MCF 10A (cell line): ENCODE measurements around the gene MEF2A. TPM values are rescaled to one million over a fixed set of nuclear protein-coding genes. Genes with fewer than 3 reads are reported as not detected.
A peak's percentile ranks its signal among the peaks of the same experiment; 100 is the strongest.

Experiments
- BruUV-seq: library from RNA; stranded (reverse); fragments of 400-500 nt; replicated peaks from 2 replicates; lab custom pipeline; 2021; lab: Mats Ljungman, UMichigan
- CTCF ChIA-PET: fragments of 300-600 bp; sonication (Branson Sonifier 250); formaldehyde crosslinking; extraction: SDS; loops from one replicate; lab custom pipeline; 2021; ENCODE audit warnings: antibody characterized with exemption, inconsistent platforms; lab: Yijun Ruan, JAX
- POLR2A ChIA-PET: fragments of 300-600, 350-650 bp; sonication (Branson Sonifier 250); formaldehyde crosslinking; extraction: SDS; loops from one replicate; lab custom pipeline; 2020; ENCODE audit warnings: antibody characterized with exemption, inconsistent platforms; lab: Yijun Ruan, JAX
- DNase-seq: peaks from one replicate; pipeline ENCODE4 v3.0.0-alpha.2; 2018; ENCODE audit not compliant: unreplicated experiment
- H3K27ac Mint-ChIP-seq: one replicate; pipeline ENCODE4 v1.8.0; 2022; ENCODE audit warnings: mild to moderate bottlenecking, low read depth, mixed read lengths; ENCODE audit not compliant: unreplicated experiment
- H3K27me3 Mint-ChIP-seq: one replicate; pipeline ENCODE4 v1.8.0; 2022; ENCODE audit warnings: mixed read lengths; ENCODE audit not compliant: insufficient read depth, unreplicated experiment
- H3K36me3 Mint-ChIP-seq: one replicate; pipeline ENCODE4 v1.8.0; 2022; ENCODE audit warnings: mild to moderate bottlenecking, moderate library complexity, mixed read lengths; ENCODE audit not compliant: insufficient read depth, unreplicated experiment
- H3K4me1 Mint-ChIP-seq: one replicate; pipeline ENCODE4 v1.8.0; 2022; ENCODE audit warnings: mixed read lengths; ENCODE audit not compliant: insufficient read depth, unreplicated experiment
- H3K4me3 Mint-ChIP-seq: one replicate; pipeline ENCODE4 v1.8.0; 2022; ENCODE audit warnings: mild to moderate bottlenecking, moderate library complexity, mixed read lengths; ENCODE audit not compliant: unreplicated experiment
- H3K9me3 Mint-ChIP-seq: one replicate; pipeline ENCODE4 v1.8.0; 2022; ENCODE audit warnings: mixed read lengths; ENCODE audit not compliant: unreplicated experiment
- CTCF ChIP-seq: fragments of 200-600 bp; IDR thresholded peaks from one replicate; pipeline ENCODE4 v1.8.0; 2022; ENCODE audit warnings: antibody characterized with exemption, mild to moderate bottlenecking; ENCODE audit not compliant: unreplicated experiment
- intact Hi-C: fragments of 100-400 bp; cut with micrococcal nuclease; formaldehyde crosslinking; loops from 2 replicates; pipeline ENCODE4 v1.14.1; 2022
- total RNA-seq: library from RNA; stranded (reverse); gene quantifications from 2 replicates; pipeline ENCODE4 v1.2.3, GENCODE V29; 2022

Gene MEF2A
- total RNA-seq, 1 experiment from 2014 or later, result 52.9 TPM

GRCh38 chr15:99614749-99615288 lies 49.0 kb downstream of the MEF2A start:
- H3K4me1 Mint-ChIP-seq, result peaks cover 41% of the 10 kb centered on the region
- H3K4me3 Mint-ChIP-seq, result no peak overlapping the region
- H3K27me3 Mint-ChIP-seq, result no peaks in the 10 kb centered on the region
- BruUV-seq, result no TSS peak
- intact Hi-C loops, result no loop called here
- ChIA-PET POLR2A (interaction anchor here (0.9 to 3.1 kb wide), 7 partner anchors 10 to 310 kb away, joined by 3 to 16 read pairs (median 3); no protein-coding TSS in a partner anchor), CTCF (interaction anchor here (0.9 to 1.2 kb wide), 2 partner anchors 11 to 89 kb away, joined by 3 read pairs; no protein-coding TSS in a partner anchor)
- TF ChIP-seq CTCF, result no peak
- peaks cover 6% of the 10 kb centered on the region for H3K36me3 Mint-ChIP-seq
- H3K27ac Mint-ChIP-seq, result peak overlapping the region; percentile 84
- H3K9me3 Mint-ChIP-seq, result no peaks in the 10 kb centered on the region
- no peak for DNase-seq

DNA sequence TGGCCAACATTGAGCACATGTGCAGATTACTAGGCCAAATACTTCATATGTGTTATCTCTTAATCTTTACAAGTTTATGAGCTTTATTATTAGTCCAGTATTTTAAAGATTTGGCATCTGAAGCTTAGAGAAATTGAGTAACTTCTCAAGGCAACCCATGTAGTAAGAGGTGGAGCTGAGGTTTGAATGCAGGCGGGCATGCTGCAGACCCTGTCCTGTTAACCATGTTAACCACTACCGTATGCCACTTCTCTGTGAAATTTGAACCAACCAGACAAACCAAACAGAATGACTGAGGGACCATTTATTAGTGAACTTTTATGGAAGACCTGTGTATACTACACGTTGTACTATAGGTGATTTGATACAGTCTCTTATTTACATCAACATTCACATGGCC lies 49.7 kb downstream of the MEF2A start:
- CTCF ChIA-PET, result interaction anchor here (1.2 kb wide), 1 partner anchor 11 kb away, joined by 3 read pairs; no protein-coding TSS in a partner anchor
- peaks cover 6% of the 10 kb centered on the region for H3K36me3 Mint-ChIP-seq
- H3K27ac Mint-ChIP-seq, result no peak overlapping the region
- H3K27me3 Mint-ChIP-seq, result no peaks in the 10 kb centered on the region
- H3K9me3 Mint-ChIP-seq, result no peaks in the 10 kb centered on the region
- no peak for DNase-seq
- no peak overlapping the region for H3K4me3 Mint-ChIP-seq
- POLR2A ChIA-PET, result interaction anchor here (1.0 to 3.1 kb wide), 3 partner anchors 10 to 88 kb away, joined by 3 to 16 read pairs (median 3); no protein-coding TSS in a partner anchor
- TF ChIP-seq CTCF, result no peak
- BruUV-seq, result no TSS peak
- H3K4me1 Mint-ChIP-seq, result peaks cover 47% of the 10 kb centered on the region
- intact Hi-C loops, result no loop called here

DNA sequence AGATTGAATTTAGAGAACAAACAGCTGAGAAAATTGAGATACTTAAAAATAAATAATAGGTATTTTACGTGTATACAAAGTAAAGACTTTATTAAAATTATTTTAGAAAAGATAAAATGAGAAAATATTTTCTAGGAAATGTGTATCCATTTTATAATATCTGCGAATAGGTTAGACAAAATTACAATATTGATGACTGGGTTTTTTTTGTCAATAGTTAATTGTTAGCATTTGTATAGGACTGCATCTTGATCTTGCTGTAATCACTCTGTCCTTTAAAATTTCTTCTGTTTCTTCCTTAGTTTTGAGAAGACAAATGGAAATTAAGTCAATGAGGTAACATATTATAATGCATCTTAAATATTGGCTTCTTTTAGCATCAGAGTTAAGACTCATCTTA lies 50.3 kb downstream of the MEF2A start:
- intact Hi-C loops, result no loop called here
- no peak overlapping the region for H3K27ac Mint-ChIP-seq
- POLR2A ChIA-PET, result interaction anchor here (1.4 to 3.1 kb wide), 2 partner anchors 11 to 49 kb away, joined by 3 to 16 read pairs; no protein-coding TSS in a partner anchor
- H3K9me3 Mint-ChIP-seq, result no peaks in the 10 kb centered on the region
- TF ChIP-seq CTCF, result no peak
- DNase-seq, result no peak
- CTCF ChIA-PET, result interaction anchor here (0.8 kb wide), 1 partner anchor 141 kb away, joined by 3 read pairs; no protein-coding TSS in a partner anchor
- H3K4me1 Mint-ChIP-seq, result peaks cover 47% of the 10 kb centered on the region
- no TSS peak for BruUV-seq
- no peak overlapping the region for H3K4me3 Mint-ChIP-seq
- peaks cover 6% of the 10 kb centered on the region for H3K36me3 Mint-ChIP-seq
- no peaks in the 10 kb centered on the region for H3K27me3 Mint-ChIP-seq

- peaks cover 44% of the 10 kb centered on the region for H3K4me1 Mint-ChIP-seq
- intact Hi-C loops, result no loop called here
- ChIA-PET CTCF (interaction anchor here (0.5 to 0.8 kb wide), 2 partner anchors 141 to 330 kb away, joined by 3 read pairs; no protein-coding TSS in a partner anchor), POLR2A (interaction anchor here (0.6 to 1.4 kb wide), 2 partner anchors 12 to 50 kb away, joined by 3 to 5 read pairs; no protein-coding TSS in a partner anchor)
- peaks cover 1% of the 10 kb centered on the region for H3K36me3 Mint-ChIP-seq
- H3K27ac Mint-ChIP-seq, result no peak overlapping the region
- no peak for TF ChIP-seq CTCF
- no peak overlapping the region for H3K4me3 Mint-ChIP-seq
- BruUV-seq, result no TSS peak
- H3K9me3 Mint-ChIP-seq, result no peaks in the 10 kb centered on the region
- no peaks in the 10 kb centered on the region for H3K27me3 Mint-ChIP-seq
- no peak for DNase-seq
Measured at GRCh38 chr15:99616773-99617342, 51.1 kb downstream of the MEF2A start.
